Trophoblast cell (in vitro differentiated cells and primary cell): Measurements from ENCODE around the gene GPRC5A.

Source experiments
- DNase-seq, 2 donors: peaks; one replicate each; pipeline ENCODE4 v3.0.0-alpha.2; 2016
- H2AFZ ChIP-seq: 2 replicates; pipeline ENCODE4 v1.6.1; 2013; ENCODE audit warnings: low read length, moderate library complexity, mild to moderate bottlenecking; ENCODE audit not compliant: insufficient read depth, poor library complexity
- H2AK5ac ChIP-seq: 2 replicates; pipeline ENCODE4 v1.6.1; 2013; ENCODE audit warnings: mild to moderate bottlenecking, low read length
- H2BK120ac ChIP-seq: 2 replicates; pipeline ENCODE4 v1.6.1; 2013; ENCODE audit warnings: low read length, mild to moderate bottlenecking, moderate library complexity; ENCODE audit not compliant: insufficient read depth, poor library complexity
- H2BK12ac ChIP-seq: 2 replicates; pipeline ENCODE4 v1.6.1; 2013; ENCODE audit warnings: mild to moderate bottlenecking, low read length, moderate library complexity
- H2BK5ac ChIP-seq: 2 replicates; pipeline ENCODE4 v1.6.1; 2013; ENCODE audit warnings: low read length, low read depth, moderate library complexity, mild to moderate bottlenecking; ENCODE audit not compliant: poor library complexity
- H3K14ac ChIP-seq: 2 replicates; pipeline ENCODE4 v1.6.1; 2013; ENCODE audit warnings: mild to moderate bottlenecking, low read length
- H3K18ac ChIP-seq: 2 replicates; pipeline ENCODE4 v1.6.1; 2013; ENCODE audit warnings: mild to moderate bottlenecking, low read length
- H3K23ac ChIP-seq: 2 replicates; pipeline ENCODE4 v1.6.1; 2013; ENCODE audit warnings: low read length
- H3K27ac ChIP-seq: 2 replicates; pipeline ENCODE4 v1.5.1; 2013; ENCODE audit warnings: low read depth, mild to moderate bottlenecking, inconsistent platforms, low read length, moderate library complexity
- H3K27me3 ChIP-seq: 2 replicates; pipeline ENCODE4 v1.6.1; 2013; ENCODE audit warnings: inconsistent platforms, mild to moderate bottlenecking, low read length, moderate library complexity; ENCODE audit not compliant: insufficient read depth
- H3K36me3 ChIP-seq, 2 experiments: 1 replicate in 1 of 2; 2 replicates in 1 of 2; pipeline ENCODE4 v1.6.1; 2013; ENCODE audit warnings: low read length in 2 of 2, mild to moderate bottlenecking in 2 of 2, moderate library complexity in 1 of 2; ENCODE audit not compliant: insufficient read depth in 2 of 2, control insufficient read depth in 1 of 2
- H3K4ac ChIP-seq: 2 replicates; pipeline ENCODE4 v1.6.1; 2013; ENCODE audit warnings: low read depth, mild to moderate bottlenecking, low read length, moderate library complexity
- H3K4me1 ChIP-seq, 2 experiments: 1 replicate in 1 of 2; 2 replicates in 1 of 2; pipeline ENCODE4 v1.6.1; 2013; ENCODE audit warnings: low read length in 2 of 2, mild to moderate bottlenecking in 2 of 2, moderate library complexity in 1 of 2; ENCODE audit not compliant: insufficient read depth in 2 of 2, control insufficient read depth in 1 of 2
- H3K4me2 ChIP-seq: 2 replicates; pipeline ENCODE4 v1.6.1; 2013; ENCODE audit warnings: inconsistent platforms, mild to moderate bottlenecking, low read length, moderate library complexity
- H3K4me3 ChIP-seq: 2 replicates; pipeline ENCODE4 v1.5.1; 2013; ENCODE audit warnings: mild to moderate bottlenecking, low read depth, low read length, inconsistent platforms
- H3K79me1 ChIP-seq: one replicate; pipeline ENCODE4 v1.6.1; 2013; ENCODE audit warnings: low read length
- H3K79me2 ChIP-seq: 2 replicates; pipeline ENCODE4 v1.6.1; 2013; ENCODE audit warnings: low read length, mild to moderate bottlenecking; ENCODE audit not compliant: control insufficient read depth, insufficient read depth, poor library complexity
- H3K9ac ChIP-seq: 2 replicates; pipeline ENCODE4 v1.6.1; 2013; ENCODE audit warnings: mild to moderate bottlenecking, low read length
- H3K9me3 ChIP-seq: 2 replicates; pipeline ENCODE4 v1.6.1; 2013; ENCODE audit warnings: low read depth, mild to moderate bottlenecking, control low read depth, inconsistent platforms, low read length; ENCODE audit not compliant: insufficient read depth
- H4K12ac ChIP-seq: 2 replicates; pipeline ENCODE4 v1.6.1; 2013; ENCODE audit warnings: low read depth, mild to moderate bottlenecking, low read length, moderate library complexity
- H4K8ac ChIP-seq: 2 replicates; pipeline ENCODE4 v1.6.1; 2013; ENCODE audit warnings: low read depth, mild to moderate bottlenecking, low read length, moderate library complexity
- H4K91ac ChIP-seq: one replicate; pipeline ENCODE4 v1.6.1; 2013; ENCODE audit warnings: low read depth, mild to moderate bottlenecking, low read length, moderate library complexity
- WGBS: extraction: QIAGEN DNeasy Blood & Tissue Kit; methylation state at CpG from one replicate; pipeline ENCODE4 v1.1.7; 2013; ENCODE audit warnings: missing lambda C conversion rate; ENCODE audit not compliant: insufficient read length, insufficient coverage; ENCODE audit errors: extremely low coverage; 5-methylcytosine and 5-hydroxymethylcytosine counted together

The GPRC5A gene

DNA sequence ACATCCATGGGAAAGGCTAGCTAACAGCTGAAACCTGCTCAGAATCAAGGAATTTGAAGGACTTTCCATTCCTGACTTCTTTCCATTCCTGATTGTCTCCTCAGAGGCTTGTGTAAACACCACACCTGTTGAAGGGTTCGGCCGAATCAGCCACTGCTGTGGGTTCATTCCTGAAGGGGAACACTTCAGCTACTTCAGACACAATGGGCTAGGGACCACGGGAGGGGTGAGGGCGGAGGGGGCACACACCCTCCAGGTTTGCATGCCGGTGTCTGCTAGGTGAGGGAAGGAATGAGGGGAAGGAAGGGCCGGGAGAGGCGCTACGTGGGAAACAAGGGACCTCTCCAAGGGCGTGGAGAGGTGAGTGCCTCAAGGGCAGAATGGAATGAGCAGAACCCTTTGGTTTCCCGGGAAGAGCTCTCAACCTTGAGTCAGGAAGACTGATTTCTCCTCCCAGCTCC, 1.3 kb downstream of the GPRC5A start:
- Histone ChIP-seq H2AFZ (peak overlapping the region; percentile 18), H3K9ac (no peak overlapping the region), H4K12ac (no peak overlapping the region), H4K8ac (peak overlapping the region; percentile 58), H2BK12ac (peak overlapping the region; percentile 27), H3K36me3 (no peaks in the 10 kb centered on the region), H2BK120ac (peak overlapping the region; percentile 65), H3K4me2 (peak overlapping the region; percentile 83), H3K9me3 (no peaks in the 10 kb centered on the region), H4K91ac (peak overlapping the region; percentile 67), H3K4ac (peak overlapping the region; percentile 80), H3K14ac (peak overlapping the region; percentile 83), H3K4me3 (peak overlapping the region; percentile 62), H3K79me1 (peaks cover 28% of the 10 kb centered on the region), H3K23ac (no peak overlapping the region), H3K18ac (peak overlapping the region; percentile 86), H2BK5ac (no peak overlapping the region), H3K4me1 (peaks cover 13 to 22% of the 10 kb centered on the region in 2 experiments), H3K27ac (peak overlapping the region; percentile 10), H3K27me3 (no peaks in the 10 kb centered on the region), H3K79me2 (peaks cover 10% of the 10 kb centered on the region), H2AK5ac (peak overlapping the region; percentile 31)
- whole genome bisulfite sequencing, result no CpG with 5 or more reads among the region's 10 CpGs
- peak; percentile 58 to 82 for DNase-seq

DNA sequence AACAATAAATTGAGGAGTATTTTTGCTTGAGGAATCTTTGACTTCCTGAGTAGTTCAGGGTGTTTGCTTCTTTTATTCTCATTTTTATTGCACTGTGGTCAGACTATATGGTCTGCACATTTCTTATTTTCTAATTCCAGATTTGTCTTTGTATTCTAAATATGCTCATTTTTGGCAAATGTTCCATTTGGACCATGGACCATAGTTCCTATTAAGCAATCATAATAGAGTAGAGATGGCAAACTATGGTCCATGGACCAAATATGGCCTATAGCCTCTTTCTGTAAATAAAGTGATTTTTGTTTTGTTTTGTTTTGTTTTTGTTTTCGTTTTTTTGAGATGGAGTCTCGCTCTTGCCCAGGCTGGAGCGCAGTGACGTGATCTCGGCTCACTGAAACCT, 2.1 kb downstream of the GPRC5A start:
- Histone ChIP-seq H2BK5ac (no peak overlapping the region), H2BK12ac (no peak overlapping the region), H4K91ac (no peak overlapping the region), H3K9ac (no peak overlapping the region), H3K79me2 (peaks cover 12% of the 10 kb centered on the region), H2BK120ac (no peak overlapping the region), H3K4me3 (no peak overlapping the region), H3K27ac (no peak overlapping the region), H2AK5ac (no peak overlapping the region), H3K4me1 (peaks cover 13 to 22% of the 10 kb centered on the region in 2 experiments), H4K8ac (no peak overlapping the region), H2AFZ (no peak overlapping the region), H3K18ac (no peak overlapping the region), H3K36me3 (peaks cover 0 to 3% of the 10 kb centered on the region in 2 experiments), H3K4me2 (no peak overlapping the region), H3K23ac (no peak overlapping the region), H4K12ac (no peak overlapping the region), H3K9me3 (no peaks in the 10 kb centered on the region), H3K79me1 (peaks cover 28% of the 10 kb centered on the region), H3K14ac (no peak overlapping the region), H3K4ac (no peak overlapping the region), H3K27me3 (no peaks in the 10 kb centered on the region)
- no CpG with 5 or more reads among the region's 5 CpGs for WGBS
- no peak for DNase-seq

DNA sequence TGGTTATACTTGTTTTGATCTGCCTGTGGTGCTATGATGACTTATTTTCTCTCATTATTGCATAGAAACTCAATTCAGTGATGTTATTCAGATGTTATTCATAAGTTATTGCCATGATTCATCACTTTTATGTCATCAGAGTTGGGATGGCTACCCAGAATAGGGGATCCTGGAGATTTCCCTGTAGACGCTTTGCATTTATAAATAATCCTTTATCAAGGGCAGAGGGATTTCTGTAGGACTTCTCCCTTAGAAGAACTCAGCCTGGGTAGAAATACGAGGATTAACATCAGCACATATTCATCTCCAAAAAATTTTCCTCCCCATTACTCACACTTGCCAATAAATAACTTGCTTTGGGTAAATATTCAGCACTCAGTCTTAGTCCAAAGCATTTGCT, 4.9 kb downstream of the GPRC5A start:
- WGBS, result no CpG with 5 or more reads among the region's 2 CpGs
- H3K4ac ChIP-seq, result no peak overlapping the region
- no peak overlapping the region for H3K4me3 ChIP-seq
- no peak overlapping the region for H3K9ac ChIP-seq
- no peak overlapping the region for H3K18ac ChIP-seq
- H3K27me3 ChIP-seq, result no peaks in the 10 kb centered on the region
- no peak overlapping the region for H4K12ac ChIP-seq
- no peak overlapping the region for H2BK120ac ChIP-seq
- H2BK5ac ChIP-seq, result no peak overlapping the region
- H2AK5ac ChIP-seq, result no peak overlapping the region
- H3K14ac ChIP-seq, result no peak overlapping the region
- H4K8ac ChIP-seq, result no peak overlapping the region
- no peak overlapping the region for H2BK12ac ChIP-seq
- DNase-seq, result no peak
- H4K91ac ChIP-seq, result no peak overlapping the region
- H3K4me2 ChIP-seq, result no peak overlapping the region
- peaks cover 0 to 3% of the 10 kb centered on the region in 2 experiments for H3K36me3 ChIP-seq
- no peaks in the 10 kb centered on the region for H3K9me3 ChIP-seq
- H3K79me1 ChIP-seq, result peaks cover 13% of the 10 kb centered on the region
- no peak overlapping the region for H2AFZ ChIP-seq
- peaks cover 5 to 13% of the 10 kb centered on the region in 2 experiments for H3K4me1 ChIP-seq
- H3K79me2 ChIP-seq, result peaks cover 9% of the 10 kb centered on the region
- H3K27ac ChIP-seq, result no peak overlapping the region
- H3K23ac ChIP-seq, result no peak overlapping the region

DNA sequence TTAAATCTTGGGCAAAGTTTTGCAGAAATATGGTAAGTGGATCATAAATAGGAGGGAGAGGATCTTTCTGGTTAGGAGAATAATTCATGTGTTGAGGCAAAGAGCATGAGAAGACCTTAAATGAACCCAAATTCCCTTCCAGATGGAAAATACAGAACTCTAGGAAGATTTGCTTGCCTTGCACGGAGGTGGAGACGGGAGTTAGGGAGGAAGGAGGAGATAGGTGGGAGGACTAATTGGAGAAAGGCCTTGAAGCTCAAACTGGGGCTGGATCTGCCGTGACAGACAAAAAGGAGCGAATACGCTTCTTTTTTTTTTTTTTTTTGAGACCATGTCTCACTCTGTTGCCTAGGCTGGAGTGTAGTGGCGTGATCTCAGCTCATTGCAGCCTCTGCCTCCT, 5.9 kb downstream of the GPRC5A start:
- H2BK5ac ChIP-seq, result no peak overlapping the region
- H3K36me3 ChIP-seq, result peaks cover 0 to 3% of the 10 kb centered on the region in 2 experiments
- no peak overlapping the region for H3K4me2 ChIP-seq
- DNase-seq, result no peak
- H4K8ac ChIP-seq, result no peak overlapping the region
- peaks cover 5 to 15% of the 10 kb centered on the region in 2 experiments for H3K4me1 ChIP-seq
- no peak overlapping the region for H2AK5ac ChIP-seq
- H3K79me1 ChIP-seq, result peaks cover 5% of the 10 kb centered on the region
- H2BK12ac ChIP-seq, result no peak overlapping the region
- H4K12ac ChIP-seq, result no peak overlapping the region
- H3K27me3 ChIP-seq, result no peaks in the 10 kb centered on the region
- no peak overlapping the region for H2AFZ ChIP-seq
- H3K27ac ChIP-seq, result no peak overlapping the region
- no peak overlapping the region for H4K91ac ChIP-seq
- WGBS, result no CpG with 5 or more reads among the region's 6 CpGs
- H3K9ac ChIP-seq, result no peak overlapping the region
- no peak overlapping the region for H3K18ac ChIP-seq
- no peak overlapping the region for H3K23ac ChIP-seq
- no peak overlapping the region for H3K14ac ChIP-seq
- no peak overlapping the region for H2BK120ac ChIP-seq
- H3K79me2 ChIP-seq, result peaks cover 3% of the 10 kb centered on the region
- no peak overlapping the region for H3K4ac ChIP-seq
- no peaks in the 10 kb centered on the region for H3K9me3 ChIP-seq
- H3K4me3 ChIP-seq, result no peak overlapping the region
